ENCODE measurements around the gene BCS1L. TPM values are rescaled to one million over a fixed set of nuclear protein-coding genes. Genes with fewer than 3 reads are reported as not detected.

BCS1L gene, protein sequence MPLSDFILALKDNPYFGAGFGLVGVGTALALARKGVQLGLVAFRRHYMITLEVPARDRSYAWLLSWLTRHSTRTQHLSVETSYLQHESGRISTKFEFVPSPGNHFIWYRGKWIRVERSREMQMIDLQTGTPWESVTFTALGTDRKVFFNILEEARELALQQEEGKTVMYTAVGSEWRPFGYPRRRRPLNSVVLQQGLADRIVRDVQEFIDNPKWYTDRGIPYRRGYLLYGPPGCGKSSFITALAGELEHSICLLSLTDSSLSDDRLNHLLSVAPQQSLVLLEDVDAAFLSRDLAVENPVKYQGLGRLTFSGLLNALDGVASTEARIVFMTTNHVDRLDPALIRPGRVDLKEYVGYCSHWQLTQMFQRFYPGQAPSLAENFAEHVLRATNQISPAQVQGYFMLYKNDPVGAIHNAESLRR
- polyA plus RNA-seq (ENCODE audit: low read depth in 6 of 6): 10 to 100 TPM; 16.8 to 30.2 (median 23.0) TPM

DNA sequence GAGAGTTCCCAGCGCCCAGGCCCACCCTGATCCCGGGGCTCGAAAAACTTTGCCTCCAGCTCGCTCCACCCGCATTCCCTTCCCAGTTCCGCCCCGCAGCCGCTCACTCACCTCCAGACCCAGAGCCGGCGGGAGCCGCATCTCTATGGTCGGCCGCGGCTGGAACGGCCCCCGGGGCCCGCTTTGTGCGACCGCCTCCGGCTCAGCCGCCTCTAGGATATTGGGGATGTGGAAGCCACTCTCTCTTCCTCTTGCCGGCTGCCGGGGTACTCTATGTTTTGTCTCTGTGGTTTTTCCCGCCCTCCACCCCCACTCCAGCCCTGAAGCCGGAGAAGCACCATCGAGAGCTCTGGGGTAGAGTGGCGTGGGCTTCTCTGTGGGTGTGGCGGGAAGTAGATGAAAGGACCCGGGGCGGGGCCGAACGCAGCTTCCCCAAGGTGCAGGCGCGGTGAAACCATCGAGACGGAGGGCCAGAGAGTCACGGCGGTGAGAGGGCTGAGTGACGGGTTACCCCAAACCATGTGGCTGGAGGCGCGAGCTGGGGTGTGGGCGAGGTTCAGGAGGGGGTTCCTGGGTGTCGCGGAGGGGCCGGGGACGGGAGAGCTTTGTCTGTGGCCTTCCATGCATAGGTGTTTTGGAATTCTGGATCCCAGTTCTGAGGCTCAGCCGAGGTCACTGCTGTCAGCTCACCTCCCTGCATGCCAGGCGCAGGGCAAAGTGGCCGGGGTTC is at the start of gene BCS1L, which contains the start of gene ZNF142:
BCS1L (plus strand) TSS at position 426 of the 730 bp plus-strand sequence. CDS start 1,305 bp downstream, outside the sequence.
ZNF142 (minus strand) TSS at position 366 of the 730 bp plus-strand sequence. CDS start 3,194 bp downstream, outside the sequence.
- DNase-seq (peak; percentile 92), ATAC-seq (ENCODE audit: low read depth in 2 of 2) (peak; percentile 97 to 98)
- H3K36me3 Mint-ChIP-seq: peaks cover 5 to 15% of the 10 kb centered on the region in 2 donors
- H3K4me1 Mint-ChIP-seq: peaks cover 35 to 36% (median 36%) of the 10 kb centered on the region in 3 donors
- no peaks in the 10 kb centered on the region for H3K27me3 Mint-ChIP-seq
- H3K9me3 Mint-ChIP-seq: no peaks in the 10 kb centered on the region
- H3K27ac Mint-ChIP-seq: peak within 1 kb of the TSS; percentile 73 to 97 (median 92)
- H3K4me3 Mint-ChIP-seq: peak within 1 kb of the TSS; percentile 89 to 98 (median 98)

DNA sequence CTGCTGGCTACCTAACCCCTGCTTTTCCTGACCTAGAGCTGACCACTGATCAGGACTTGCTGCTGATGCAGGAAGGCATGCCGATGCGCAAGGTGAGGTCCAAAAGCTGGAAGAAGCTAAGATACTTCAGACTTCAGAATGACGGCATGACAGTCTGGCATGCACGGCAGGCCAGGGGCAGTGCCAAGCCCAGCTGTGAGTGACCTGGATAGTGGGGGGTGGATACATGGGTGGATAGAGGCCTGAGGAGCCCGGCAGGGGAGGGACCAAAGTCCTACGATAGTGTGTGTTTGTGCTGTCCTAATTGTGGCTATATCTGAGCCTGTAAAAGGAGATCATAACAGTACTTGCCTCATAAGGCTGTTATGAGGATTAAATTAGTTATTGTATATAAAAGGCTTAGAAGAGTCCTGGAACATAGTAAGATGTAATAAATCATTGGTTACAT is 43.6 kb upstream of the BCS1L start:
- ATAC-seq (ENCODE audit: low read depth in 2 of 2): no peak
- H3K27ac Mint-ChIP-seq: peak overlapping the region in 1 of 6 donors; percentile 20
- no peaks in the 10 kb centered on the region for H3K36me3 Mint-ChIP-seq
- H3K27me3 Mint-ChIP-seq: peaks cover 0 to 15% (median 0%) of the 10 kb centered on the region in 3 donors
- no peaks in the 10 kb centered on the region for H3K9me3 Mint-ChIP-seq
- no peaks in the 10 kb centered on the region for H3K4me1 Mint-ChIP-seq
- H3K4me3 Mint-ChIP-seq: no peak overlapping the region
- no peak for DNase-seq

DNA sequence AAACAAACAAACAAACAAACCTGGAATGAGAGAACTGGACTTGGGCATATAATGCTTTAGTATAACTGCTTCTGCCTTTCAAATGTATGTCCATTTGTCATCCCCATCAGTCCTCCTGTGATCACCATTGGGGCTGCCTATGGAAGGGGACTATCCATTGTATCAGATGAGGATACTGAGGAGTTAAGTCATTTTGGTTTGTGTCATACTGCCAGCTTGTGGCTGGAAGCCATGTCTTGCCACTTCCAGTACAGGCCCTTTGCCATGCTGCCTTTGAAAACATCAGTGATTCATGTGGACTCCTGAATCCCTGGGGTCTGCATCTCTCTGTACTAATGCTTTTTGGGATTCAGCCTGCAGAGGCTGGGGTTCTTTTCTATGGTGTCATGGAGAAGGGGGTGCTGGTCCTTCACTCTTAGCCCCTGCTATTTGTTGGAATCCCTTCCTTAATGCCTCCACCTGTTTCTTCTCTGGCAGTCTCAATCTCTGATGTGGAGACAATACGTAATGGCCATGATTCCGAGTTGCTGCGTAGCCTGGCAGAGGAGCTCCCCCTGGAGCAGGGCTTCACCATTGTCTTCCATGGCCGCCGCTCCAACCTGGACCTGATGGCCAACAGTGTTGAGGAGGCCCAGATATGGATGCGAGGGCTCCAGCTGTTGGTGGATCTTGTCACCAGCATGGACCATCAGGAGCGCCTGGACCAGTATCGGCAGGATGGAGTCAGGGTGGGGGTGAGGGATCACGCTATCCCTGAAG is 41.2 kb upstream of the BCS1L start:
- Mint-ChIP-seq H3K27ac (no peak overlapping the region), H3K27me3 (peaks cover 0 to 6% (median 0%) of the 10 kb centered on the region in 3 donors), H3K4me1 (peaks cover 0 to 4% (median 3%) of the 10 kb centered on the region in 3 donors), H3K4me3 (no peak overlapping the region), H3K36me3 (no peaks in the 10 kb centered on the region), H3K9me3 (no peaks in the 10 kb centered on the region)
- DNase-seq (no peak), ATAC-seq (ENCODE audit: low read depth in 2 of 2) (no peak)

DNA sequence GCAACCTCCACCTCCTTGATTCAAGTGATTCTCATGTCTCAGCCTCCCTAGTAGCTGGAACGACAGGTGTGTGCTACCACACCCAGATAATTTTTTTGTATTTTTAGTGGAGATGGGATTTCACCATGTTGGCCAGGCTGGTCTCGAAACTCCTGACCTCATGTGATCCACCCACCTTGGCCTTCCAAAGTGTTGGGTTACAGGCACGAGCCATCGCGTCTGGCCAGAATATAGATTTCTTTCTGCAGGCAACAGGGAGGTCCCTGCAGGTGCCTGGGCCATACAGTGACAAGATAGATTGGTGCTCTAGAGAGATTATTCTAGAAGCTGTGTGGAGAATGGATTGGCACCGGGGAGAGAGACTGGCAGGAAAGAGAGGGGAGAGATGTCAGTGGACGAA is 38.5 kb upstream of the BCS1L start:
- no peak overlapping the region for H3K4me3 Mint-ChIP-seq
- H3K4me1 Mint-ChIP-seq: peaks cover 0 to 6% (median 4%) of the 10 kb centered on the region in 3 donors
- no peak for ATAC-seq (ENCODE audit: low read depth in 2 of 2)
- DNase-seq: no peak
- H3K27ac Mint-ChIP-seq: no peak overlapping the region
- peaks cover 0 to 6% (median 0%) of the 10 kb centered on the region in 3 donors for H3K27me3 Mint-ChIP-seq
- no peaks in the 10 kb centered on the region for H3K9me3 Mint-ChIP-seq
- H3K36me3 Mint-ChIP-seq: no peaks in the 10 kb centered on the region

DNA sequence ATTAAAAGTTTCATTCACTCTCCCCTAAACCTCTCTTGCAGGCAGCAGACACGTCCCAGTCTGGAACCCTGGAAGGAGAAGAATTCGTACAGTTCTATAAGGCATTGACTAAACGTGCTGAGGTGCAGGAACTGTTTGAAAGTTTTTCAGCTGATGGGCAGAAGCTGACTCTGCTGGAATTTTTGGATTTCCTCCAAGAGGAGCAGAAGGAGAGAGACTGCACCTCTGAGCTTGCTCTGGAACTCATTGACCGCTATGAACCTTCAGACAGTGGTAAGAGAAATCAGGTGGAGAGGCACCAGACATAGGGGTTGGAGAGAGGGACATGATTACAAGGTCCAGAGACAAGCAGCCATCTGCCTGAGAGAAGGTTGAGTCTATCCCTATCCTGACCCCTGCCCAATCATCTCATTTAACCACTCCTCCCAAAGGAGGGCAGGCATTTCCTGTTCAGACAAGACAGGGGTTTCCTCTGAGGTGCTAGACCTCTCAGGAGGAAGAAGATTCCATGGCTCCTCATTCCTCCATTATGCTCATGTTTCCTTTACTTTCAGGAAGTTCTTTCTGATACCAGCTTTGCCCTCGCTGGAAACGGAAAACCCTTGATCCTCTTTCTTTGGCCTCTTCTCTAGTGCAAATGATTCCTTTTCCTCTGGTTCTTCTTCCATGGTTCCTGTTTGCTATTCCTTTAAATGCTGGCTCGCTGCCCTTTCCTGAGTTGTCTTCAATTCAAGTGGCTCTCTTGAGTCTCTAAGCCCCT is 36.7 kb upstream of the BCS1L start:
- no peaks in the 10 kb centered on the region for H3K36me3 Mint-ChIP-seq
- ATAC-seq (ENCODE audit: low read depth in 2 of 2) (no peak), DNase-seq (no peak)
- H3K4me3 Mint-ChIP-seq: peak overlapping the region in 1 of 8 donors; percentile 7
- peaks cover 0 to 6% (median 4%) of the 10 kb centered on the region in 3 donors for H3K4me1 Mint-ChIP-seq
- H3K27me3 Mint-ChIP-seq: peaks cover 0 to 6% (median 0%) of the 10 kb centered on the region in 3 donors
- no peaks in the 10 kb centered on the region for H3K9me3 Mint-ChIP-seq
- H3K27ac Mint-ChIP-seq: peak overlapping the region in 1 of 6 donors; percentile 90

DNA sequence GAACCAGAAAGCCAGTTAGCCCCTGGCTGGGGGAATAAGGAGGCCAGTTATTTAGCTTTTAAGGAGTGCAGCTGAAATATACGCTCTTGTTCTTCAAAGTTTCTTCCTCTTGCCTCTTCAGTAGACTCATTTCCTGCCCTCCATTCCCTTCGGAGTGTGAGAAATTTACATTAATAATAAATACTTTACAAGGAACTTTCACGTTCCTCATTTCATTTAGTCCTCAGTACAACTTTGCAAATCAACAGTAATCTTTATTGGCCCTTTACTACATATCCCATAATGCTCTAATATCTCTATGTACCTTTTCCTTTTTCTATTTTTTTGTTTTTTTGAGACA is 36.1 kb upstream of the BCS1L start:
- H3K27ac Mint-ChIP-seq: peak overlapping the region in 2 of 6 donors; percentile 62 to 90
- peaks cover 0 to 6% (median 0%) of the 10 kb centered on the region in 3 donors for H3K27me3 Mint-ChIP-seq
- DNase-seq (no peak), ATAC-seq (ENCODE audit: low read depth in 2 of 2) (no peak)
- no peaks in the 10 kb centered on the region for H3K9me3 Mint-ChIP-seq
- H3K4me1 Mint-ChIP-seq: peaks cover 0 to 6% (median 4%) of the 10 kb centered on the region in 3 donors
- H3K4me3 Mint-ChIP-seq: peak overlapping the region in 1 of 8 donors; percentile 7
- H3K36me3 Mint-ChIP-seq: no peaks in the 10 kb centered on the region

DNA sequence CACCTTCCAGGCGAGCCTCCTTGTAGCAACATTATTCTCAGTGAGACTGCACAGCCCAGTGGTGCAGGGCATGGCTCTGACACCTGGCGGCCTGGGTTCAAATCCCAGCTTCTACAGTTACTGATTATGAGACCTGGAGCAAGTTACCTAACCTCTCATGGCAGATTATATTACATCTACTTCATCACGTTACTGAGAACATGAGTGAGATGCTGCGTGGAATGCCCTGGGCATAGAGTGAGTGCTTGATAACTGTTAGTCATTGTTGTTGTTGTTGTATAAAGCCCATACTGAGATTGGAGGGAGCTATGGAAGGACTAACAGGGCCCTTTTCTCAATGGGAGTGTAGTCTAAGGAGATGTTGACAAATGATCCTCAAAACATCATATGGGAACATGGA is 33.1 kb upstream of the BCS1L start:
- Mint-ChIP-seq H3K4me3 (no peak overlapping the region), H3K27me3 (no peaks in the 10 kb centered on the region), H3K9me3 (no peaks in the 10 kb centered on the region), H3K4me1 (peaks cover 0 to 6% (median 4%) of the 10 kb centered on the region in 3 donors), H3K36me3 (no peaks in the 10 kb centered on the region), H3K27ac (no peak overlapping the region)
- no peak for DNase-seq
- no peak for ATAC-seq (ENCODE audit: low read depth in 2 of 2)

DNA sequence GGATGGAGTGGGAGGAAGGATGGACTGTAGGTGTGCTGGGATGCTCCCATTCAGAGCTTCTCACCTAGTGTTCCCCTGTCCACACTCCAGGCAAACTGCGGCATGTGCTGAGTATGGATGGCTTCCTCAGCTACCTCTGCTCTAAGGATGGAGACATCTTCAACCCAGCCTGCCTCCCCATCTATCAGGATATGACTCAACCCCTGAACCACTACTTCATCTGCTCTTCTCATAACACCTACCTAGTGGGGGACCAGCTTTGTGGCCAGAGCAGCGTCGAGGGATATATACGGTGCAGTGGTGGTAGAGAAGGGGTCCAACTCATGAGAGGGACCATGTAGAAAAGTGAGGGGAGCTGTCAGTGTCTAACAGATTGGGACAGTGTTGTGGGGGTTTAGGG is 31.5 kb upstream of the BCS1L start:
- H3K27me3 Mint-ChIP-seq: no peaks in the 10 kb centered on the region
- no peaks in the 10 kb centered on the region for H3K36me3 Mint-ChIP-seq
- peak overlapping the region in 2 of 6 donors; percentile 13 to 57 for H3K27ac Mint-ChIP-seq
- no peaks in the 10 kb centered on the region for H3K9me3 Mint-ChIP-seq
- DNase-seq (no peak), ATAC-seq (ENCODE audit: low read depth in 2 of 2) (no peak)
- H3K4me3 Mint-ChIP-seq: no peak overlapping the region
- peaks cover 0 to 6% (median 4%) of the 10 kb centered on the region in 3 donors for H3K4me1 Mint-ChIP-seq

DNA sequence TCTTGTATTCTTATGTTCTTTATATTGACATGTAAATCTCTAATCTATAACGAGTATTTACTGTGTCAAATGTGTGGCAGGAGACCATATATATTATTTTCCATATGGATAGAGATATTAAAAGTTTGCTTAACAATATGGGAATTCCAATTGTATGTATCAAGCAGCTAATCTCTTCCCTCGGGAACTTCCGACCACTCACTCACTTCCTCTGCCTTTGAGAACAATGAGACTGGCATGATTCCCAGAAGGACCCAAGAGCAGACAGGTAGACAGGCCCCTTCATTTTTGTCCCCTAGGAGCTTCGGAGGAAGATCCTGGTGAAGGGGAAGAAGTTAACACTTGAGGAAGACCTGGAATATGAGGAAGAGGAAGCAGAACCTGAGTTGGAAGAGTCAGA is 27.6 kb upstream of the BCS1L start:
- Mint-ChIP-seq H3K9me3 (no peaks in the 10 kb centered on the region), H3K27me3 (no peaks in the 10 kb centered on the region), H3K4me1 (peaks cover 0 to 2% (median 0%) of the 10 kb centered on the region in 3 donors), H3K4me3 (no peak overlapping the region), H3K36me3 (peaks cover 6 to 9% of the 10 kb centered on the region in 2 donors), H3K27ac (peak overlapping the region in 1 of 6 donors; percentile 61)
- no peak for DNase-seq
- no peak for ATAC-seq (ENCODE audit: low read depth in 2 of 2)

DNA sequence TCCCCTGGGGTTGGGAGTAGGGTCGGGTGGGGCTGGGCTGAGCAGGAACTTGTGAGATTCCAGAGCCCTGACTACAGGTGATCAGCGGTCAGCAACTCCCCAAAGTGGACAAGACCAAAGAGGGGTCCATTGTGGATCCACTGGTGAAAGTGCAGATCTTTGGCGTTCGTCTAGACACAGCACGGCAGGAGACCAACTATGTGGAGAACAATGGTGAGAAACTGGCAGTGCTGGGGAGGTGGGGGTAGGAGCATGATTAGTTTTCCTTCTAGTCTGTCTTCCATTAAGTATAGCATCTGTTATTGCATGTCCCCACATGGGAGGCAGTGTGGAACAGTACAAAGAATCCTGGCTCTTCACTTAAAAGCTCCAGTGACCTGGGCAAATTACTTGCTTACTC is 23.8 kb upstream of the BCS1L start:
- H3K36me3 Mint-ChIP-seq: peaks cover 13 to 23% of the 10 kb centered on the region in 2 donors
- H3K4me1 Mint-ChIP-seq: peaks cover 0 to 2% (median 0%) of the 10 kb centered on the region in 3 donors
- ATAC-seq (ENCODE audit: low read depth in 2 of 2) (no peak), DNase-seq (no peak)
- no peak overlapping the region for H3K4me3 Mint-ChIP-seq
- no peaks in the 10 kb centered on the region for H3K9me3 Mint-ChIP-seq
- H3K27me3 Mint-ChIP-seq: no peaks in the 10 kb centered on the region
- no peak overlapping the region for H3K27ac Mint-ChIP-seq

DNA sequence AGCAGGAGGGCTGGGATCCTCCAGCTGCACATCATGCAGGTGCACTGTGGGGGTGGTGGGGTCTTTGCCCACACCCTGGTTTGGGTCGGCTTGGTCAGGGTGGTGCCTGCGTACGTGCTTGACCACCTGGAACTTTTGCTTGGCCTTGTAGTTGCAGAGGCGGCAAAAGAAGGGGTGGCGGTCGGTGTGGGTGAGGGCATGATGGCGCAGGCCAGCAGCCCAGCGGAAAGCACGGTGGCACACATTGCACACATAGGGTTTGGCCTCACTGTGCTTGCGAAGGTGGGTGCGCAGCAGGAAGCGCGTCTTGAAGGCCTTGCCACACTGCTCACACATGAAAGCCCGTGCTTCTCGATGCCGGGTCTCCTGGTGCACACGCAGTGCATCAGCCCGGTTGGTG is 21.1 kb upstream of the BCS1L start:
- Mint-ChIP-seq H3K27me3 (no peaks in the 10 kb centered on the region), H3K36me3 (peaks cover 13 to 23% of the 10 kb centered on the region in 2 donors), H3K9me3 (no peaks in the 10 kb centered on the region), H3K27ac (no peak overlapping the region), H3K4me1 (peaks cover 0 to 2% (median 0%) of the 10 kb centered on the region in 3 donors), H3K4me3 (no peak overlapping the region)
- DNase-seq: no peak
- ATAC-seq (ENCODE audit: low read depth in 2 of 2): no peak

DNA sequence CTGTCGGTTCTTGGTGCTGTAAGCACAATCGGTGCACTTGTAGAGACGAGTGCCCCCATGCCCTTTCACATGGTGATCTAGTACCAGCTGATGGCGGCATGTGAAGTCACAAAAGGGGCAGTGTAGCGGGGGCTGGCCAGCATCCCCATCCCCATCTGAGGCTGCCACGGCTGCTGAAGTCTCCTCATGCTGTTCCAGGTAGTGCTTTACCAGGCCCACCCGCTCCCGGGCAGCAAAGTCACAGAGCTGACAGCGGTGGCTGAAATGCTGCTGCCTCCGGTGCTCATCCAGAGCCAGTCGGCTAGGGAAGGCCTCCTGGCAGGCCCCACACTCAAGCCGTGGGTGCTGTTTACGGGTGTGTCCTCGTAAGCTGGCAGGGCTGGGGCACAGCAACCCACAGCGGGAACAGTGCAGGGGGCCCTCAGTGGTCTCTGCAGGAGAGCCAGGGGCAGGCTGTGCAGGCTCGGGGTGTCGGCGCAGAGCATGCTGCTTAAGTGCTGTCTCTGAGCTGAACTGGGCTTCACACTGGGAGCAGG is 17.3 kb upstream of the BCS1L start:
- DNase-seq (no peak), ATAC-seq (ENCODE audit: low read depth in 2 of 2) (no peak)
- peaks cover 12 to 27% of the 10 kb centered on the region in 2 donors for H3K36me3 Mint-ChIP-seq
- H3K4me1 Mint-ChIP-seq: no peaks in the 10 kb centered on the region
- H3K27me3 Mint-ChIP-seq: no peaks in the 10 kb centered on the region
- H3K27ac Mint-ChIP-seq: peak overlapping the region in 1 of 6 donors; percentile 49
- no peak overlapping the region for H3K4me3 Mint-ChIP-seq
- no peaks in the 10 kb centered on the region for H3K9me3 Mint-ChIP-seq

Measured in naive B cell (primary cell).